ENCODE data around the gene ARGLU1. TPM values are rescaled to one million over a fixed set of nuclear protein-coding genes. Genes with fewer than 3 reads are reported as not detected.

Gene ARGLU1
- polyA plus RNA-seq, 3 donors: 22.4 to 168 (median 27.2) TPM

DNA sequence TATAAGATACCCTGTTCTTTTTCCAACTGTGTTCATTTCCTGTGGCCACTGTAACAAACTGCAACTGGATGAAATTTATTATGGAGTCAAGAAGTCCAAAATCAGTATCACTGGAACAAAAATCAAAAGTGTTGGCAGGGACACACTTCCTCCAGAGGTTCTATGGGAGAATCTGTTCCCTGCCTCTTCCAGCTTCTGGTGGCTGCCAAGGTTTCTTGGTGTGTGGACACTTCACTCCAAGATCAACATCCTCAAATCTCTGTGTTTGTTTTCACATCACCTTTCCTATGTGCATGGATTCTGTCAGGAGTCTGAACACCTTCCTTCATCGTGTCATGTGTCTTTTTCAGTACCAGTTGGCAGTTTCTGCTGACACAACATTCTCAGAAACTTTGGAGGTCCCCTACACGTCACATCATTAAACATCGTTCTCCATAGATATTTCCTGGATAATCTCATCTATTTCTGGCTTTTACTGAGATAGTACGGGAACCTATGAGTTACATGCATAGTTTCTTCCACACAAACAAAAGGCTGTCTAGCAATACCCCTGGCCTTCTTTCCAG, 17.3 kb downstream of the ARGLU1 start:
- TF ChIP-seq, protein P1, sequence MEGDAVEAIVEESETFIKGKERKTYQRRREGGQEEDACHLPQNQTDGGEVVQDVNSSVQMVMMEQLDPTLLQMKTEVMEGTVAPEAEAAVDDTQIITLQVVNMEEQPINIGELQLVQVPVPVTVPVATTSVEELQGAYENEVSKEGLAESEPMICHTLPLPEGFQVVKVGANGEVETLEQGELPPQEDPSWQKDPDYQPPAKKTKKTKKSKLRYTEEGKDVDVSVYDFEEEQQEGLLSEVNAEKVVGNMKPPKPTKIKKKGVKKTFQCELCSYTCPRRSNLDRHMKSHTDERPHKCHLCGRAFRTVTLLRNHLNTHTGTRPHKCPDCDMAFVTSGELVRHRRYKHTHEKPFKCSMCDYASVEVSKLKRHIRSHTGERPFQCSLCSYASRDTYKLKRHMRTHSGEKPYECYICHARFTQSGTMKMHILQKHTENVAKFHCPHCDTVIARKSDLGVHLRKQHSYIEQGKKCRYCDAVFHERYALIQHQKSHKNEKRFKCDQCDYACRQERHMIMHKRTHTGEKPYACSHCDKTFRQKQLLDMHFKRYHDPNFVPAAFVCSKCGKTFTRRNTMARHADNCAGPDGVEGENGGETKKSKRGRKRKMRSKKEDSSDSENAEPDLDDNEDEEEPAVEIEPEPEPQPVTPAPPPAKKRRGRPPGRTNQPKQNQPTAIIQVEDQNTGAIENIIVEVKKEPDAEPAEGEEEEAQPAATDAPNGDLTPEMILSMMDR (IDR thresholded peaks at IDR 0.05): no peak
- Mint-ChIP-seq H3K27me3 (ENCODE audit: low read depth in 3 of 3) (no peaks in the 10 kb centered on the region), H3K4me3 (no peak overlapping the region), H3K4me1 (peaks cover 10% of the 10 kb centered on the region), H3K27ac (peak overlapping the region in 2 of 7 donors; percentile 21 to 38), H3K9me3 (no peaks in the 10 kb centered on the region), H3K36me3 (peaks cover 60 to 69% of the 10 kb centered on the region in 2 donors)
- Histone ChIP-seq H4K20me1 (ENCODE audit: insufficient read depth, low read length) (peaks cover 100% of the 10 kb centered on the region), H3K4me3 (replicated peaks in 1 of 3; ENCODE audit: low read depth in 2 of 3, low read length in 3 of 3) (no peak overlapping the region), H3K9me3 (replicated peaks in 1 of 2; ENCODE audit: control insufficient read depth in 1 of 2, insufficient read depth in 1 of 2, low read length in 2 of 2) (no peaks in the 10 kb centered on the region), H3K4me1 (ENCODE audit: control insufficient read depth in 1 of 2, insufficient read depth in 2 of 2, low read length in 2 of 2) (no peaks in the 10 kb centered on the region), H3K36me3 (replicated peaks in 1 of 2; ENCODE audit: control insufficient read depth in 1 of 2, insufficient read depth in 2 of 2, low read length in 2 of 2) (peaks cover 45 to 87% of the 10 kb centered on the region in 2 donors), H3K4me2 (replicated peaks; ENCODE audit: extremely low read depth, low read length, poor library complexity, severe bottlenecking) (no peak overlapping the region), H3K79me2 (ENCODE audit: insufficient read depth, low read length) (peaks cover 97% of the 10 kb centered on the region), H3K27ac (ENCODE audit: low read depth in 1 of 2, low read length in 2 of 2) (no peak overlapping the region), H3K9ac (ENCODE audit: insufficient read depth, low read length, poor library complexity, severe bottlenecking) (no peak overlapping the region), H3K27me3 (ENCODE audit: control insufficient read depth in 2 of 2, insufficient read depth in 2 of 2, low read length in 2 of 2) (no peaks in the 10 kb centered on the region), H2AFZ (ENCODE audit: insufficient read depth, low read depth, low read length, poor library complexity, severe bottlenecking) (no peak overlapping the region)
- 98% methylated on average over 4 of the region's 4 CpGs for WGBS (ENCODE audit: insufficient coverage)
- no peak for DNase-seq
- intact Hi-C loops (cut with micrococcal nuclease): no loop called here

DNA sequence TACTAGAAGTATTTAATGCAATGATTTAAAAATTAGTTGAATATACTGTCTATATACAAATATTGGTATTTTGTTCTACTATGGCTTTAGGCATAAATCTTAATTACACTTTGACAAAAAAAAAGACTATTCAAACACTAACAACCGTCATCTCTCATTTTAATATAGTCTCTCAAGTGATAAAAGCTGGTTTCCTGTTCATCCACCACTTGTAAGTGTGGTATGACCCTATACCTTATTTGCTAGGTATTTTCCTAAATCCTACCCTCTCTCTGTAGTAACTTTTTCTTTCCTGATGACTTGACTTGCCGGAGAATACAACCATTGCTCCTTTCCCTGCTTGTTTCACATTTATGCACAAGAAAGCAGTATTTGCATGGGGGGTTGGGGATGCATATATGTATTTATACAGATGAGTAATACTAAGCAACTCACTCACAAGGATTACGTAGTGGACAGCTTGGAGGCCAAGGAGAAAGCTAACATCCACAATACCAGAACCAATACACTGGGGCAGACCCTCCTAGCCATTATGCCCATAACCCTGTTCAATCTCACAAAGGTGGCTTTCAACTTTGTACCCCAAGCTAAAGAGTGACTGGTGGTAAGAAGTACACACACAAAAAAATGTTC, 19.8 kb downstream of the ARGLU1 start:
- H2AFZ ChIP-seq (ENCODE audit: insufficient read depth, low read depth, low read length, poor library complexity, severe bottlenecking): no peak overlapping the region
- H3K9ac ChIP-seq (ENCODE audit: insufficient read depth, low read length, poor library complexity, severe bottlenecking): no peak overlapping the region
- no peak overlapping the region for H3K4me2 ChIP-seq (replicated peaks; ENCODE audit: extremely low read depth, low read length, poor library complexity, severe bottlenecking)
- intact Hi-C loops (cut with micrococcal nuclease): no loop called here
- Mint-ChIP-seq H3K4me1 (peaks cover 7% of the 10 kb centered on the region), H3K27me3 (ENCODE audit: low read depth in 3 of 3) (no peaks in the 10 kb centered on the region), H3K36me3 (peaks cover 43 to 51% of the 10 kb centered on the region in 2 donors), H3K27ac (no peak overlapping the region), H3K4me3 (no peak overlapping the region), H3K9me3 (no peaks in the 10 kb centered on the region)
- H3K27me3 ChIP-seq (ENCODE audit: control insufficient read depth in 2 of 2, insufficient read depth in 2 of 2, low read length in 2 of 2): no peaks in the 10 kb centered on the region
- no peaks in the 10 kb centered on the region for H3K4me1 ChIP-seq (ENCODE audit: control insufficient read depth in 1 of 2, insufficient read depth in 2 of 2, low read length in 2 of 2)
- no peak overlapping the region for H3K27ac ChIP-seq (ENCODE audit: low read depth in 1 of 2, low read length in 2 of 2)
- TF ChIP-seq, protein P1 (IDR thresholded peaks at IDR 0.05): no peak
- H3K36me3 ChIP-seq (replicated peaks in 1 of 2; ENCODE audit: control insufficient read depth in 1 of 2, insufficient read depth in 2 of 2, low read length in 2 of 2): peaks cover 33 to 84% of the 10 kb centered on the region in 2 donors
- no CpG with 5 or more reads among the region's 3 CpGs for WGBS (ENCODE audit: insufficient coverage)
- peaks cover 86% of the 10 kb centered on the region for H3K79me2 ChIP-seq (ENCODE audit: insufficient read depth, low read length)
- no peaks in the 10 kb centered on the region for H3K9me3 ChIP-seq (replicated peaks in 1 of 2; ENCODE audit: control insufficient read depth in 1 of 2, insufficient read depth in 1 of 2, low read length in 2 of 2)
- H4K20me1 ChIP-seq (ENCODE audit: insufficient read depth, low read length): peaks cover 100% of the 10 kb centered on the region
- DNase-seq: no peak
- H3K4me3 ChIP-seq (replicated peaks in 1 of 3; ENCODE audit: low read depth in 2 of 3, low read length in 3 of 3): no peak overlapping the region

All from CD14-positive monocyte (primary cell).